Stimulated activated CD8-positive, alpha-beta memory T cell treated with anti-CD3 and anti-CD28 coated beads, Interleukin-15, amount 100 ng/mL, for 24 hours (primary cell): ENCODE data around the gene SH3BP4.
"Not testable (repeated sequence)": the region's sequence is repeated elsewhere in the genome, so short reads cannot be mapped to it uniquely, and the experiment has no call there.

Source experiments
- DNase-seq: peaks from one replicate; pipeline ENCODE4 v3.0.0-alpha.2; 2020; ENCODE audit warnings: low read depth

The SH3BP4 gene

DNA sequence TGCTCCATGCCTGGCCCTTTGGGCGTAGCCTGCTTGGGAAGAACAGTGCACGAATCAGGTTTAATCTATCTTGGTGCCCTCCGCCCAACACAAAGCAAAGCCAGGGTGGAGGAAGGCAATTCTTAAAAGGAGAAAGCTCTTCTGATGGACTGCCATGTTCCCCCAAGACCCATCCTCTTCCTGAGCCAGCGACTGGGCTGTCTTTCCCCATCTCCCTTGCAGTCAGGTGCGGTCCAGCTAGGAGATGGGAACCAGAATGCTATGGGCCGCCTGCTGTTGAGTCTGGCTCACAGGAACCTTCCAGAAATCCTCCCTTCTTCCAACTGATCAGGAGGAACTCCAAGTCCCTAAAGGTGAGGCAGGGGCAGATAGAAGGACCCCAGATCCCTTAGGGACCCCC, 105.0 kb downstream of the SH3BP4 start:
- no peak for DNase-seq

DNA sequence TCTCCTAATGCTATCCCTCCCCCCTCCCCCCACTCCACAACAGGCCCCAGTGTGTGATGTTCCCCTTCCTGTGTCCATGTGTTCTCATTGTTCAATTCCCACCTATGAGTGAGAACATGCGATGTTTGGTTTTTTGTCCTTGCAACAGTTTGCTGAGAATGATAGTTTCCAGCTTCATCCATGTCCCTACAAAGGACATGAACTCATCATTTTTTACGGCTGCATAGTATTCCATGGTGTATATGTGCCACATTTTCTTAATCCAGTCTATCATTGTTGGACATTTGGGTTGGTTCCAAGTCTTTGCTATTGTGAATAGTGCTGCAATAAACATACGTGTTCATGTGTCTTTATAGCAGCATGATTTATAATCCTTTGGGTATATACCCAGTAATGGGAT, 105.8 kb downstream of the SH3BP4 start:
- DNase-seq: not testable (repeated sequence)

DNA sequence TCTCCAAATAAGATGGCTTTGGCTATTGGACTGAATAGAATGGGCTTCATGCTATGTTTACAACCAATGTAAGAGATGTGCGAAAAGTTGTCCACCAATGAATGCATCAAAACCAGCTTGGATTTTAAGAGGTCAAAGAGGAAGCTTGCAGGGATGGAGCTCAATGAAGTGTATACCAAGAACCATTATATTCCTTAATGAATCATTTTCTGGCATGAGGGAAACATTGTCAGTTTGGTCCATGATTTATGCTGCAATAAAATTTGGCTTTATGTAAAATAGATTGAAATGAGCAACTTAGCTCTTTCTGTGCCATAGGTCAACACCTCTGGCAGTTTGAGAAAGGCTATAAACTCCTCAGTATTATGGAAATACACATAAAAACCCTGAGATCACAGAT, 107.3 kb downstream of the SH3BP4 start:
- DNase-seq: no peak

DNA sequence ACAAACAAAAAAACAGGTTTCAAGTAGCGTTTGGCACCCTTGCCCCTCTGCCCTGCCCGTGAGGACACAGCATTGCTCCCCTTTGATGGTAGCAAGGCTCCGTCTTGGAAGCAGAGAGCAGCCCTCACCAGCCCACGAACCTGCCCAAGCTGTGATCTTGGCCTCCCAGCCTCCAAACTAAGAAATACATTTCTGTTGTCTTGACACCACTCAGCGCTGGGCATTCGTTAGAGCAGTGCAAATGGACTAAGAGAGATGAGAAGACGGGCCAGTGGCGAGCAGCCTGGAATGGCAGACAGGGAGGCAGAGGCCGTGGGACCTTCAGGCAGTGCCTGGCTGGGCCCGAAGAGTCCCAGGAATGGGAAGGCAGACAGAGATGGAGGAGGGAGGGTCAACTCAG, 109.8 kb downstream of the SH3BP4 start:
- no peak for DNase-seq

DNA sequence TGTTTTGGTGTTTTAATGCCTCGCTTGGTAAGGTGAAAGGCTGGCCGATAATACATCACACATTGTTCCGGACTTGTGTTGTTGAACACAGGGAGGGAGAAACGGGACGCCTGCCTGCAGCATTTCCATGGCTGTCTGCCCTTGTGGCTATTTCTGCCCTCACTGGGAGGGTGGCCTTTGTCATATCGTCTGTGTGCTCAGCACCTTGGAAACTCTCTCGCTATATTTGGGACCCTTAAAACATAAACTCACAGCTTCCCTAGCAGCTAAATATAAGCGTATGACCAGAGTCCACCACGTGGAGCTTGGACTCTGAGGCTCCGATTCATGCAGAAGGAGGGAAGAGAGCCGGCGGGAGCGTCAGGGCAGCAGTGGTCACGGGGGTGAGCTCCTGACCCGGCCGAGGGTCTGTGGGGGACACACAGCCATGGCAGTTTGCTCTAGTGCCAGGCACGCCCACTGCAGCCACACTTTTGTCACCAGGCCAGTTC, 111.7 kb downstream of the SH3BP4 start:
- no peak for DNase-seq

DNA sequence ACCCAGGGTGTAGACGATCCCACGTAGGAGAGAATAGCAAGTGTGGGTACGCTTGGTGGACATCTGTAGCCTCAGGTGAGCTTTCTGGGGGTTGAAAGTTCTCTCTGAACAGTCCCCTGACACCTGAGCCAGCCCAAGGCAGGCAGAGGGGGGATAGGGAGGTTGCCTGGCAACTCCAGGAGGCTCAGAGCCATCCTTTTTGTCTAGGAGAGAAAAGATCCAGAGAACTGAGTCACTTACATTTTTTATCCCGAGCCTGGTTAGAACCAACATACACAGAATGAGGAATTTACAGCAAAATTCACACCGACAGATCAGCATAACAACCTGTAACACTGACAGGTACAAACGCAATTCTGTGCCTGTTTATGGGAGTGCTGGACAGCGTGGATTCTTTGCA, 113.2 kb downstream of the SH3BP4 start:
- no peak for DNase-seq

DNA sequence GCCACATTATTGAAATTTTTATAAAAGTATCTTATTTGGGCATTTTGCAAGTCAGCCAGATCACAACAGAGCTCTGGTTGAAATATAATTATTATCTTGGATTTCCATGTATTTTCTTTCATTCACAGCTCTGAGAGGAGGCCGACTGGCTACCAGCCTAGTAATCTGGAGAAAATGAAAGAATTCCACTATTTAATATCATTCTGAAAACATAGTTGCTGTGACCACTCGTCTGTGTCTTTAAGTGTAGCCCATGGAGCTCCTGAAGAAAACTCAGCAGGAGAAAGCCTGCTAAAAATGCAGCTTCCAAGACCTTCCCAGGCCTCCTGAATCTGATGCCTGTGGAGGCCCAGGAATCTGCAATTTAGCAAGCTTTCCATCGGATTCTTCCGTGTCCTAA, 114.7 kb downstream of the SH3BP4 start:
- no peak for DNase-seq

DNA sequence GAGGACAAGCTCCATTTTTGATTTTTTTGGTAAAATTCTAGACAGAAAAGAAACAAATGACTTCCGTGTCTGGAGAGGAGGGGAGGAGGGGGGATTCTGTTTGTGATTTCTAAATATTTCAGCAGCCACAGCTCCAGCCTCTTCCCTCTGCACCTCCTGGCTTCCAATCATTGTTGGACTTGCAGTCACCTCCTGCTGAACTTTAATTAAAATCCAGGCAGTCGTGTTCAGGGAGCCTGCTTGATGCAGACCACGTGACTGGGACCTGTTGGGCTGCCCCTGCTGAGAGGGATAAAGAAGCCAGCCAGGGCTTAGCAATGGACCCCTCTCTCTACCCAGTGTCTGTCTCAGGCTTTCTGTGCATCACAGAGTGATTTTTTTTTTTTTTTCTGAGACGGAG, 115.1 kb downstream of the SH3BP4 start:
- DNase-seq: no peak

DNA sequence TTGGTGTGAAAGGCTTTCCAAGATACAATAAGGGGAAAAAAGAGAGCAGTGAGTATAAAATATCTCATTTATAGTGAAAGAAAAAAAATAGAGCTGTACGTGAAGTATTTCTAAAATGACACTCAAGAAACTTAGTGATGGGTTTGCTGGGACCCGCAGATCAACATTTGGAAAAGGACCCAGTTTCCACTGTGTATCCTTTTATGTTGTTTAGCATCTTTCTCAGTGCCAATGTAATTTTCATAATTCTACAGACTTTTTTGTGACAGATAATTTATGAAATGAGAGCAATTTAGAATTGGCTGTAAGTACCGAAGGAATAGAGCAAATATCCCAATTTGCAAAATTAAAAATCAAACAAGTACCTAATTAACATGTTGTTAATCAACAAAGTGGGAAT, 116.9 kb downstream of the SH3BP4 start:
- DNase-seq: no peak

DNA sequence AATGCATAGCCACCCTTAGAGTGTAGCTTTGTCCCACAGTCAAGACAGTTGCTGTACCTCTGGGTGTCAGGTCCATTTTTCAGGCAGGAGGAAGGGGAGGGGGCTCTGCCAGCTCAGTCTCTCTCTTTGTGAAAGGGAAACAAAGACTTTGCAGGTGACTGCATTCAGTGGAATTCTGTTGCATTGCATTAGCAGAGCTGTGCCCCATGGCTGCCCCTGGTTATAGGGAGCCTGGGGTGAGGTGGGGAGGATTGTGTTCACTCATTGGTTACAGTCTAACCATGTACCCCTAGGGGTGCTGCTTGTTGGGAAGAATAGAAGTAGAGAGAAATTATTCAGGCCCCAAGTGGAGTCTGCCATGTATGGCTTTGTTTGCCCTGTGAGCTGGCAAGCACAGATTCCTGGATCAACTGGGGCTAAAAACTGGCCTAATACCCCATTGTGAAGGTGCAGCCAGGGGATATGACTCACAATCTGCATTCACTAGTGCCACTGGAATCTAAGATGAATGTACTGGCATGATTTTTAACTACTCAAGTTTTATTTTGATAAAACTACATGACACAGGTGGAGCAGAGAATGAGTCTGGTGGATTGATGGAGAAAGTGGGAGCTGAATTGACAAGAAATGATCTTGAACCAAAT, 118.4 kb downstream of the SH3BP4 start:
- no peak for DNase-seq

DNA sequence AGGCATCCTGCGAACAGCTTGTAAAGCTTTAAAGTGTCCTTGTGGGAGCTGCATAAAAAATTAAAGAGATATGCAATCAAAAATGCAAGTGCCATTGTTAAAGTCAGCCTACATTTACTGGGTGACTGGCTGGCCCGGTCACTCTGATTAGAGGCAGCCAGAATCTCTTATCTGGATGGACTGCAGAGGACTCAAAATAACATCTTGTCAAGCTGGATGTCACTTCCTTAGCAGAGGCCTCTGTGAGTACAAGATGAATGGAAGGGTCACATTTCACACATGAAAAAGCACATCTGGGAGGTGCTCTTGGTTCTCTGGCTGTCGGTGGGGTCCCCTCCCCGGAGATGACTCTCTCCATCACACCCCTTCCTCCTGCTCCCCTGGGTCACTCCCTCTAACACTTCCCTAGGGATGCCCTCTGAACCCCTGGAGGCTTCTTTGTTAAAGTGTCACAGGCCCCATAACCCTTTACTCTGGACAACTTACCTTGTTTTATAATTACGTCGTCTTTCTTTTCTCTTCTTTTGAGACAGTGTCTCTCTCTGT, 122.1 kb downstream of the SH3BP4 start:
- DNase-seq: no peak

DNA sequence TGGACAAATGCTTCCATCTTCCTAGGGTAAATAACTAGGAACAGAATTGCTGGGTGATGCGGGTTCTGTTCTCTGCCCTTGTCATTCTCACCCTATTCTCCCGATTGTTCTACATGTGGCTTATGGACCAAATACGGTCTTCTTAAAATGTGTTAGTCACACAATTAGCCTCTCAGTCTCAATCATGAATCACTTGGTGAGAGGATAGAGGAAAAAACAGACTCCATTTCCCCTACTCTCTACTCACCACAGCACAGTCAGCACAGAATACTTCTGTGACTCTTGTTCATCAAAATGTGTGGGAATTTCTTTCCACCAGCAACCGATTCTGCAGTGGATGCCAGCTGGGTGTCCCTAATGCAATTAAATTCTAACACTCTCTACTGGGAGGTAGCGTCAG, 125.2 kb downstream of the SH3BP4 start:
- DNase-seq: no peak

DNA sequence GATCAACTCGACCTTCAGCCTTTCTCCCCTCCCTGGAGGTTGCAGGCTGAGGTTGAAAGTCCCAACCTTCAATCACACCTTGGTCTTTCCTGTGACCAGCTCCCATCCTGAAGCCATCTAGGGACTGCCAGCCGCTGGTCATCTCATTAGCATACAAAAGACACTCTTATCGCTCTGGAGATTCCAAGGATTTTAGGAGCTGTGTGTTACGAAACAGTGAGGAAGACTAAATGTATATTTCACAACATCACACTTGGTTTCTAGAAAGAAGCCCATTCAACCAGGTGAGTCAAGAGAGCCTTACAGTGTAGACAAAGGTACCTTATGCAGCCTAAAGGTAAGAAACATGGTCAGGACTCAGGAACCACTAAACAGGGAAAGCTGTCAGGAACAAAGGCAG, 126.4 kb downstream of the SH3BP4 start:
- DNase-seq: no peak

DNA sequence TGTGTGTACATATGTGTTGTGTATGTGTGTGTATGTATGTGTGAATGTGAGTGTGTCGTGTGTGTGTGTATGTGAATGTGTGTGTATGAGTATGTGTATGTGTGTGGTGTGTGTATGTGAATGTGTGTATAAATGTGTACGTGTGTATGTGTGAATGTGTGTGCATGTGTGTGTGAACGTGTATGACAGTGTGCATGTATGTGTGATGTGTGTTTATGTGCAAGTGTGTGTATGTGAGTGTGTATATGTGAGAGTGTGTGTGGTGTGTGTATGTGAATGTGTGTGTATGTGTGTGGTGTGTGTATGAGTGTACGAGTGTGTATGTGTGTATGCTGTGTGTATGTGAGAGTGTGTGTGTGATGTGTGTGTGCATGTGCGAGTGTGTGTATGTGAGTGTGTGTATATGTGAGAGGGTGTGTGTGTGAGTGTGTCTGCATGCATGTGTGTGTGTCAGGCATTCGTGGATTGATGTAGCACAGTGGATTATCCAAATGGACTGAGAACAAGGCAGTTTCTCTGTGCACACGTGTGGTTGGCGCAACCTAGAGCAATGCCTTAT, 127.2 kb downstream of the SH3BP4 start:
- DNase-seq: no peak

DNA sequence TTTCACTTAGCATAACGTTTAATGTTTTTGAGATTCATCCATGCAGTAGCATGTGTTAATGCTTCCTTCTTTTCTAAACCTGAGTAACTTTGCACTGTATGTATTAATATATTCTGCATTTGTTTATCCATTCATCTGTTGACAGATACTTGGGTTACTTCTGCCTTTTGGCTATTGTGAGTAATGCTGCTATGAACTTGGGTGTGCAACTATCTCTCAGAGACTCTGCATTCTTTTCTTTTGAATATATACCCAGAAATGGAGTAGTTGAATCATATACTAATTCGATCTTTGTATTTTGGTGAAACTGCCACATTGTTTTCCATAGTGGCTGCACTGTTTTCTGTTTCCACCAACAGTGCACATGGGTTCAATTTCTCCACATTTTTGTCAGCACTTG, 128.3 kb downstream of the SH3BP4 start:
- no peak for DNase-seq

DNA sequence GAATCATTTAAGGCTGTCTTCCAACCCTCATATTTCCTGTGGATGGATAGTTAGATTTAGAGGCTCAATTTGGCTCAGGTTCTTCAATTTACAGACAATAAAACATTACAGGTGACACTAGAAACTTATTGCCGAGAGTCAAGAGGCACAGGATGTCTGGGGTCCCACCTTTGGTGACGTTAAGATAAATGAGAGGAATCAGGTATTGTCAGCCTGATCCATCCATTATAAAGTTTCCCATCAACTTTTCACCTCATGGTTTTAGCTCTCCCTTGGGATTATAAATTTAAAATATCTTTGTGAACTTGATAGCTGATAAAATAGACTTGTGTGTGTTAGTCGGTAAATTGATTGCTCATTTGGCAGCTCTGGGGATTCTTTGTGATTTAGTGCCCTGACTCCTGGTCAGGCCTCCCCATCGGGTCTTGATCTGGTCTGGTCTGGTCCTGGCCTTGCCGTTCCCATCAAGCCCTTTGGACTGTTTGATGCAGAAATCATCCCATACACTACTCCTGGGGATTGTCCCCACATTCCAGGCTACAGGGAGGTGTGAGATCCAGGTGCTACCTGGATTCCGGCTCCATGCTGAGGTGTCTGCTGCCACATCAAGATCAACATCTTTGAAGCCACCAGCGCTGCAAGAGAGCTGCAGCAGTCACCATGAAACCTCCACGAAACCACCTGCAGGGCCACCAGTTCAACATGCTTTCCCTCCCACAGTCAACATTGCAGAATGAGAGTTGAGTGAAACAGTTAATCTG, 130.9 kb downstream of the SH3BP4 start:
- DNase-seq: no peak

DNA sequence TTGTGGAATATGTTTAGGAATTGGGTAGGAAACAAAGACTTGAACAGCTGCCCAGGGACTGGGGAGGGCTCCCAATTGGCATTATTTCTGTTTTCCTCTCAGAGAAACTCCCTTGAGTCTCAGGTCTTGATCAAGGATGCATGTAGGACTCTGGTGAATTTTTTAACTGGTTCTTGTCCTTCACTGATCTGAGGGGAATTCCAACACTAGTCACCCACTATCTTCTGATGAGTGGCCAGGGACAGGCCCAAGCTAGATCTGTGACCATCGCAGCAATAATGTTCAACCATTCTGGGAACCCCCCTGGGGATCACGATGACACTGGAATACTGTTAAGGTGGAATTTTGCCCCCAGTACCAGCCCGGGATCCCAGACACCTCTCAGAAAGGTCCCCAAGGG, 132.0 kb downstream of the SH3BP4 start:
- no peak for DNase-seq

DNA sequence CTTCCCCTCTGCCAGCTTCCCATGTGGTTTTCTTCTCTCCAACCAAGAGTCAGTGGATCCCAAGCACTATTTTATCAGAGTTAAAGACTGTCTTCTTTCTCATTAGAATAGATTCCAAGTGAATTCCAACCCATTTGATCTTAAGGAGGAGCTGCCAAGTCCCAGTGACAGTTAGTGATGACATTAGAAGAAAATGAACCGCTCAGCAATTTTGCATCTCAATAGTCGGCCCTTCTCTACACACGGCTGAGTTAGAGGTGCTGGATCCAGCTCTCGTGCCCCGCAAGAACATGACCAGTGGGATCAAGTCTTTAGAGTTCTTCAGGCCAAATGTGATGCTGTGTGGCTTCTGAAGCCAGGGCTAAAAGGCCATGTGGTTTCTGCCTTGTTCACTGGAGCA, 132.6 kb downstream of the SH3BP4 start:
- DNase-seq: no peak

DNA sequence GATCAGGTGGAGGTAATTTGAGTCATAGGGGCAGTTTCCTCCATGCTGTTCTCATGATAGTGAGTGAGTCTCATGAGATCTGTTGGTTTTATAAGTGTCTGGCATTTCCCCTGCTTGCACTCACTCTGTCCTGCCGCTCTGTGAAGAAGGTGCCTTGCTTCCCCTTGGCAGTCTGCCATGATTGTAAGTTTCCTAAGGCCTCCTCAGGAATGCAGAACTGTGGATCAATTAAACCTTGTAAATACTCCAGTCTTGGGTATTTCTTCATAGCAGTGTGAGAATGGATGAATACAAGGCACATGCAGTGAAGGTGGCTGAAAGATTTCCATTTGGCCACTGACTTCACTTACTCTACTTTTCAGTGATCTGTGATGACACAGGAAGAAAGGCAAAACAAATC, 133.7 kb downstream of the SH3BP4 start:
- DNase-seq: no peak

DNA sequence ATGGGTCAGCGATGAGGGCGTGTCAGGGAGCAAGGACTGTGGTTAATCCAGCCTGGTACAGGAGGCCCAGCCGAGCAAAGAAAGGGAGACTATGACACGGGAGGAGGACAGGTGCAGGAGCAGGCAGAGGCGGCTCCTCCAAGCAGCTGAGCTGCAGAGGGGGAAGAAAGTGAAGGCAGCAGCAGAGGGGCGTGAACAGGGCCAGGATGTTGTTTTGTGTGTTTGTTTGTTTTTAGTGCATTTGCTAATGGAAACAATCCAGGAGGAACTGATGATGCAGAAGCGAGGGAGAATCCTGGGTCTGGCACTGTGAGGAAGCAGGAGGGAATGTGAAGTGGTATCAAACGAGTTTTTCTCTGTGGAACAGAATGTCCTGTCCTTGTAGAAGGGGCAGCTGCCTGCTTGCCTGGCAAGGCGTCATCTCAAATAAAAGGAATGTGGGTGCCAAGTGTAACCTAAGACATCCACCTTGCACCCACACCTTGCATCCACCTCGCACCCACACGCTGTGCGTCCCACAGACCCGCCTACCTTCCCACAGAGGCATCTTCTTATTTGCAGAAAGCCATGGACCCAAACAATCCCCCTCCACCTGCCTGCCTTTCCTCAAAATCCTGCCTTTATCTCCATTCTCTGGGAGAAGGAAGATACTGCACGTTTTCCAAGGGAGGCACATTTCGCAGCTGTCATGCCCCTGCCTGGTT, 134.8 kb downstream of the SH3BP4 start:
- DNase-seq: no peak

DNA sequence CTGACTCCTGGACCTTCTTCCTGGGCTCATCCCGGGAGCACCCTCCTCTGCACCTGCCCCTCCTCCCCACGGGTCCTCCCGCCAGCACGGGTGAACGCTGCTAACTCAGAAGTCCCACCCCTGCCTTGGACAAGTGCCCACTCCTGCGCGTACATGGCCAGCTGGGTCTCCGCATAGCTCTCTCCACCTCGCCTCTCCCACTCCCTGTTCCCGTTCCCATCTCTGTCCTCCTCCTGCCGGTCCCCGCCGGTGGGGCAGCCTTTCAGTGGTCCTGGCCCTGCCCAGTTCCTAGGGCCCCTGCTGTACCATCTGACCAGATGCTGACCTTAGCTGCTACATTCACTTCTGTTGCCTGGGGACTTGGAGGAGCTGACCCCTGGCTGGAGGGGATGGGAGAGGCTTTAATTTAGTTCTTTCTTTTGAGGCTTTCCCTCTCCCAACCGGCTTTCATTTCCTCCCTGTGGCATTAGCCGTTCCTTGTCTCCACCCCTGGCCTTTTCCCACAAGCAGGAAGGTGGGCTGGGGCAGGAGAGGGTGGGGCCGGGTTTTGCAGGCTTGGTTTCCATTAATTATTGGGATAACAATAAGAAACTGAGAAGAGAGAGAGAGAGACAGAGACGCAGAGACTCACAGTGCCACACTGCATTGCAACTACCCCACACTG, 136.1 kb downstream of the SH3BP4 start:
- DNase-seq: no peak

DNA sequence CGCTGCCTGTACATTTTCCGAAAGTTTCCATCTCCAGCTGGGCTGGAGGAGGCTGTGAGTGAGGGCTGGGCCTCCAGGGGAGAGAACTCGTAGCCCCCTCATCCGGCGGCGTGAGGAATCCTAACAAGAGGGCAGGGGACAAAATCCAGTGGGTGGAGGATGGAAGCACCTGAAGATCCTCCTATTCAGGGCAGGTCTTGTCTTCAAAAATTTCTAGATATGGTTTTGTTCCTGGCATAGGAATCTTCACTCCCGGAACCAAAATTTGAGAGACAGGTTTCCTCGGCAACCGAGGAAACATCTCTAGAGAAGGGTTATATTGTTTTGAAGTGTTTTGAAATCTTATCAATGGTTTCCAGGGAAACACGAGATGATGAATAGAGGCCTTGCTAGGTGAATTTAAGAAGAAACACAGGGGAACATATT, 136.7 kb downstream of the SH3BP4 start:
- no peak for DNase-seq
